ENCODE measurements around the gene EML1.

The EML1 gene

DNA sequence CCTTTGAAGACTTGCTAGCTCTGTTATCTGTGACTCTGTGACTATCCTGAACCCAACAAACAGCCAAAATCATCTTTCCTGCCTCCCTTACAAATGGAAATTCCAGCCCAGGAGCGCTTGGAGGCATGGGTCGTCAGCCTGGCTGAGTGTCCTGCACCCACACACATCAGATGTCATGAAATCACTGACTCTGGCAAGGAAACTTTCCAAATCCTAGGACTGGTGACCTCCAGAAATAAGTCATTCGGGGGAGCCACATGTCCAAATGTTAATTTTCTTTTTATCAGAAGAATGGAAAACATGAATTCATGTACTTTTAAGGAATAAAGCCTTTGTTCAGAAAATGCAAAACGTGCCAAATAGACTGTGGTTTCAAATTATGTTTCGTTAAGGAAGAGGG, 175.7 kb downstream of the EML1 start:
- DNase-seq = no peak

DNA sequence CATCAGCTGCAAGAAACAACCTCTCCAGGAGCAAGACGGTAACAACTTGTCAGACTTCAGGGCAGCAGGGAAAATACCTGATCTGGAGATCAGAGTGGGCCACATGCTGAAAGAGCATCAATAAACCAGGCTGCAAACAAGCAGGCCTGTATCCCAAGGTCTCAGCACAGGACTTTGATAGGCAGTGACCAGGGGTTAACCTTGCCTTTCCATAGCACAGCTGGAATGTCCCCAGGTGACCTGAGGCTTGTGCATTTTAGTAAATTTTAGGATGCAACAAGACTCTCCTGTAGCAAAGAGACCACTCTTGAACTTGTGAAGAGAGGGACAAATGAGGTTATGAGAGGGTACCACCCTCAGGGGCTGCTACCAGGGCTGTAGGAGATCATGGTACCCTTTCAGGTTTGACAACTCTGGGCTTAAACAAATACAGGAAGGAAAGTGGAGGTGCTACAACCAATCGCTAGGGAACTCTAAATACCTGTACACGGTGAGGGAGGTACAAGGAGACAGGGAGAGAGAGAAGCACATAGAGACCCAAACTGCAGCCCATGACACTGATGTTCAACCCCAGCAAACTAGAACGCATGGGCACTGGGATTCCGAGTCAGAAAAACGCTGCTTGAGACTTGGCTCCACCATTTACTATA, 176.6 kb downstream of the EML1 start:
- no peak for DNase-seq

DNA sequence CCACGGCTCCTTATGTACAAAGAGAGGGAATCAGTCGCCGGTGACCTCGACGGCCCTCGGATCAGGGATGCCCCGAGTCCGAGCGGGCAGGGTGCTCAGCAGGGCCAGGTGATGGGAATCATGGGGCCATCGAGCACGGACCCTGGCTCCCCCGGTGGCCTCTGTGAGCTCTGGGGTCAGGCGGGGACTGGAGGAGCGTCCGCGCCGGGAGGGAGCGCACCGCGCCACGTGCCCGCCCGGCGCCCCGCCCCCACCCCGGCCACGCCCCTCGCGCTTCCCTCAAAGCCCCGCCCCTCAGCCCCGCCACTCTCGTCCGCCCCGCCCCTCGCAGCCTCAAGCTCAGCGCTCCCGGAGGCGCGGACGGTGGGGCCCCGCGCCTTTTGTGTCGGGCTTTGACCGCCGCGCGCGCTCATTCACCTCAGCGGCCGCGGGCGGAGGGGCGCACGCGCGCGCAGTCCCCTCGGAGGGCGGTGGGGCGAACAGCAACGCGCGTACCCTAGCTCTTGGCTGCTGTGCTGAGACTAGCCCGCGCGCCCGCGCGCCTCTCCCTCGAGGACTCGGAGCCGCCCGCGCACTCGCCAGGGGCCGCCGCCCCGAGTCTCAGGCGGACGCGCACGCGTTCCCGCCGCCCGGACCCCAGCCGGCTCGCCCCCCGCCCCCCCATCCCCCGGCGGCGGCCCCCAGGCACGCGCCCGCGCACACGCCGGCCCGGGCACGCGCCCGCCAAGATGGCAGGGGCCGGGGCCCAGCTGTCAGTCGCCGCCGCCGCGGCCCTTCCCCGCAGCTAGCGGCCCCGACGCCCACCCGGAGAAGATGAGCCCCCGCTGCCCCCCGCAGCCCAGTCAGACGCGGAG, 178.1 kb downstream of the EML1 start:
- peak; percentile 93 for DNase-seq

- DNase-seq = peak; percentile 80
These were observed 178.9 kb downstream of the EML1 start for GRCh38 chr14:99971941-99972747.

DNA sequence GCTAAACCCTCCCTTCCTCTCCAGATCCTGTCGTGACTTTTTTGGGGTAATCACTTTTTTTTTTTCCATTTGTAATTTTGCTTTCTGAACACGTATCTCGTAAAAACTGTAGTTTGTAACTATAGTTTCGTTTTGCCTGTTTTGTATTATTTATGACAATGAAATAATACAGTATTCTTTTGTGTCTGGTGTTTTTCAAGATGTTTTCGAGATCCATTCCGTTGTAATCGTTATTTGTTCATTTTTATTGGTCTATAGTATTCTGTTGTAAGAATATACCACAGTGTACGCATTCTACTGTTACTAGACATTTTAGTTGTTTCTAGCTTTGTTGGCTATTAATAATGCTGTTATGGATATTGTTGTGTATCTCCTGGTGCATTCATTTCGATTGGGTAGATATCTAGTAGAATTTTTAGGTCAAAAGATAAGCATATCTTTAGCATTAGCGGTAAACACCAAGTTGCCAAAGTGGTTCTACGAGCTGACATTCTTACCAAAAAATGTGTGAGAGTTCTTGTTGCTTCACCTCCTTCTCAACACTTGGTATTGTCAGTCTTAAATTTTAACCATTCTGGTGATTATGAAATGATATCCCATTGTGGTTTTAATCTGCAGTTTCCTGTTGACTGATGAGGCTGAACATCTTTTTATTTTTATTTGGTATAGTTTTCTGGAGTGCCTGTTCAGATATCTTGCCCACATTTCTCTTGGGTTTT, 179.7 kb downstream of the EML1 start:
- no peak for DNase-seq

- DNase-seq = no peak
These were observed 182.0 kb downstream of the EML1 start for GRCh38 chr14:99975190-99975589.

DNA sequence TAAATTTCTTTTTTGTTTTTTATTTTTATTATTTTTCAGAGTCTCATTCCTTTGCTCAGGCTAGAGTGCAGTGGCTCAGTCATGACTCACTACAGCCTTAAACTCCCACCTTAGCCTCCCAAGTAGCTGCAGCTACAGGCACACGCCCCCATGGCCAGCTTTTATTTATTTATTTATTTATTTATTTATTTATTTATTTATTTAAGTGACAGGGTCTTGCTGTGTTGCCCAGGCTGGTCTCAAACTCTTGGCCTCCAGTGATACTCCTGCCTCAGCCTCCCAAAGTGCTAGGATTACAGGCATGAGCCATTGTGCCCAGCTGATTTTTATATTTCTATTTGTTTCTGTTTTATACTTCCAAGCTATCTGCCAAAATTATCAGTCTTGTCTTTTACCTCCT, 182.8 kb downstream of the EML1 start:
- no peak for DNase-seq

GRCh38 chr14:99976681-99977080, 183.5 kb downstream of the EML1 start:
- DNase-seq = no peak

GRCh38 chr14:99980299-99980698, 187.1 kb downstream of the EML1 start:
- DNase-seq = no peak

GRCh38 chr14:99981806-99982205, 188.6 kb downstream of the EML1 start:
- no peak for DNase-seq

DNA sequence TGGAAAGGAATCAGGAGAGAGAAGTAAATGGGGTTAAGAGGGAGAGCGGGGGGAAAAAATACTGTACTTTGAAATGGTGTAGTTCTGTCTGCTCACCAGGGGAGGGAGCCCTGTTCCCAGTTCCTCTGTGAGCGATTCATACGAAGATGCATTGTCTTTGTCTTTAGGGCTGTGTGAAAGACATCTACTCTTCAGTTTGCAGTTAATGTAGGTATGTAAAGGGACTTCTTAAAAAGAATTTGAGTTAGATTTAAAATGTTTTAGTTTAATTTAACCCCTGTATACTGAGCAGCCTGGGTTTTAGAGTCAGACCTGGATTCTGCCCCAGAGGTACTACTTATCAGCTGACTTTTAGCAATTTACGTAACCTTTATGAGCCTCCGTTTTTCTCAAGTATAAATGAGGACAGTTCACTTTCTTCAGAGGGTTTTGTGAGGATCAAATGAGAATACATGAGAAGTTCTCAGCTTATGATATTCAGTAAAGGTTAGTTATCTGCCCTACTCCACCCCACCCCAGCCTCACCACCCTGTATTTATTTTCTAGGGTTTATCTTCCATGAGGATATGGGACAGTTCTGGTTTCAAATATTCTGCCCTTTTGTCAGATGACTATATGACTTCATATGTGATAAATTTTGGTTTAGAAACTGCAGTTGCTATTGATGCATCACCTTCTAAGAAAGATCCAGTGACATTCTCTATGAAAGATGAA, 189.5 kb downstream of the EML1 start:
- DNase-seq = peak; percentile 37

DNA sequence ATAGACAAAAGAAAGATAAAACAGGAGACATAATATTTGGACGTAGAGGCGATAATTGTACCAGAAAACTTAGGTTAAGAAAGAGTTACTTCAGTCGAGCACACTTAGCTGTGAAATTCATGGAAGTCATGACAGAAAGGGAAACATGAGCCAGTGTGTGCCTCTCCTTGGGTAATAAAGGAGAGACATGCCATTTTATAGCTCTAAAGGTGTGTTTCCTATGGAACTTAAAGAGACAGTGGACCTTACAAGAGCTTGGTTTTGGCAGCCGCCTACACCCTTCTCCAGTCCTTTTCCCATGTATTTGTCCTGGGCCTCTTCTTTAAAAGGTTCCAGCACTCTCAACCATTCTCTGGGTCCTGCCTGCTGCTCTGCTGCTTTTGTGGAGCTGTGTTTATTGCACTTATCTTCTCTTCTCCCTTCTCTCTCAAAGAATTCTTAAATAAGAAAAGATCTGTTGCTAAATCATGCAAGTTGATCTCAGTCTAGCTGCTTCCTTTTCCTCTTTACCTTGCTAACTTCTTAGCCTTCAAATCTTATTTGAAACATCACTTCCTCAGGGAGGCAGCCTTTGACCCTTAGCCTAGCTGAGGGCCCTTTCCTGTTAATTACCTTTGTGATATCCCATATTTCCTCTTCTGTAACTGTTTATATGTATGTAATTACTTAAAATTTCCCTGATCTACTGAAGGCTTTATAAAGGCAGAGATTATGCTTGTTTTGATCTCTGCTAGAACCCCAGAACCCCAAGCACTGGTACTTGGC, 190.2 kb downstream of the EML1 start:
- no peak for DNase-seq

DNA sequence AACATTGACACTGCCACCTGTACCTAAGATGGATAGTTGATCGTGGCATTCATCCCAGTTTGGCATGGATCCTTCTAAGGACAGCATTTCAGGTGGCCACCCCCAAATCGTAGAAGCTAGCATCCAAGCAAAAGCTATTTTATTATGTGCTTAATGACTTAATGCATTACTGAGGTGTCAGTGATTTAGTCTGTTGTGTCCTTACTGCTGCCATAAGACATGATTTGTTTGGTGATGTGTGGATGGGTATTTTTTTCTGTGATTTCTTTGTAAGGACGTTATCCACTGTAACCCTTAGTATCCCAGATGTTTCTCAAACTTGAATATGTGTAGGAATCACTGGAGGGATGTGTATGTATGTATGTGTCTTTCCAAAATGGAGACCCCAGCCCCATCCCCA, 190.8 kb downstream of the EML1 start:
- no peak for DNase-seq

- DNase-seq = no peak
These were observed 193.2 kb downstream of the EML1 start for GRCh38 chr14:99986396-99986795.

DNA sequence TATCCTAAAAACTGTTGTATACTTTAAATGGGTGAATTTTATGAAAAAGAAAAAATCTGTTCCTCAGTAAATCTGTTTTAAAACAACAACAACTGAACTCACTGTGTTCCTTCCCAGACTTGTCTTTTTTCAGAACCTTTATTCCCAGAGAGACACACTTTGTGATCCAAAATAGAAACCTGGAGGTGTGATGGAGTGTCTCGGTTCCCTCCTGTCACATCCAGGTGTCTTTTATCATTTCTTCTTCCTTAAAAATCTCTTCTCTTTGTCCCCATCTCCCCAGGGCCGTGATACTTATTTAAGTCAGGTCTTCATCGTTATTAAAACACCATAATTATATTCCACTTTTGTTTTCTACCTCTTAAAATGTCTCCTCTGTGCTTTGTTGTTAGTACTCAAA, 195.8 kb downstream of the EML1 start:
- DNase-seq = no peak

DNA sequence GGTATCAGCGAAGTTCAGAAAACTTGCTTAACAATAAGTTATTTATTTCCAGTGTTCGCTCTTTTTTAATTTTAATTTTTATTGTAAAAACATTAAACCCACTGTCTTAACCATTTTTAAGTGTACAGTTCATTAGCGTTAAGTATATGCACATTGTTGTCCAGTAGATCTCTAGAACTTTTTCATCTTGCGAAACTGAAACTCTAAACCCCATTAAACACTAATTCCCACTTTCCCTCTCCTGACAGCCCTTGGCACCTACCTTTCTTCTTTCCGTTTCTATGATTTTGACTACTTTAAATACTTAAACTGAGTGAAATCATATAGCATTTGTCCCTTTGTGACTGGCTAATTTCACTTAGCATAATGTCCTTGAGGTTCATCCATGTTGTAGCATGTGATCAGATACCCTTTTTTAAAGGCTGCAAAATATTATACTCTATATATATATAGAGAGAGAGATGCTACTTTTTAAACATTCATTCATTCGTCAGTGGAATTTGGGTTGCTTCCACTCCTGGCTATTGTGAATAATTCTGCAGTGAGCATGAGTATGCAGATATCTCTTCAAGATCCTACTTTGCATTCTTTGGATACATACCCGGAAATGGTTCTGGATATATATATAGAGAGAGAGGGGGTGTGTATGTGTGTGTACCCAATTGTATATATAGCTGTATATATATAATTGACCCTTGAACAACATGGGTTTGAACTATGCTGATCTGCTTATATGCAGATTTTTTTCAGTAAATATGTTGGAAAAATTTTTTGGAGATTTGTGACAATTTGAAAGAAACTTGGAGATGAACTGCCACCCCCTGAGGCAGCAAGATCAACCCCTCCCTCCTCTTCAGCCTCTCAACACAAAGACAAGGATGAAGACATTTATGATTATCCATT, 197.3 kb downstream of the EML1 start:
- DNase-seq = no peak

DNA sequence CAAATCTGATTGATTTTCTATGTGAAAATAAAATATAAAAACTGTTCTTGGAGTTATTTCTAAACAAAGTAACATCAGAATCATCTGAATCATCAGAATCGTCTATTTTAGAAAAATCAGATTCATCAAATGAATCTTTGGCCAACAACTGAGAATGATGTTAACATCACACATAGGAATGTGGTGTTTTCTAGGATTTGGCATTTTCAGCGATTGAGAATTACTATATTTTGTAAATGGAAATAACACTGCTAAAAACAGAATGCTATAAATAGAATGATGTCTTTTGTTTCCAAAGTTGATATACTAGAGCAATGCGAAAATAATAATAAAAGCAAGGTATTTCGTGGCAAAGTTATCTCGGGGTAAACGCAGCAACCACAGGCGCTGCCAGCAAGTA, 198.1 kb downstream of the EML1 start:
- no peak for DNase-seq
